ENCODE data around the gene PHF23. TPM values are rescaled to one million over a fixed set of nuclear protein-coding genes. Genes with fewer than 3 reads are reported as not detected.
A peak's percentile ranks its signal among the peaks of the same experiment; 100 is the strongest.

PHF23 gene
- total RNA-seq, 1 experiment from 2014 or later, result 110 TPM

GRCh38 chr17:7261379-7262191 lies 22.3 kb upstream of the PHF23 start:
- TF ChIP-seq, protein P1, sequence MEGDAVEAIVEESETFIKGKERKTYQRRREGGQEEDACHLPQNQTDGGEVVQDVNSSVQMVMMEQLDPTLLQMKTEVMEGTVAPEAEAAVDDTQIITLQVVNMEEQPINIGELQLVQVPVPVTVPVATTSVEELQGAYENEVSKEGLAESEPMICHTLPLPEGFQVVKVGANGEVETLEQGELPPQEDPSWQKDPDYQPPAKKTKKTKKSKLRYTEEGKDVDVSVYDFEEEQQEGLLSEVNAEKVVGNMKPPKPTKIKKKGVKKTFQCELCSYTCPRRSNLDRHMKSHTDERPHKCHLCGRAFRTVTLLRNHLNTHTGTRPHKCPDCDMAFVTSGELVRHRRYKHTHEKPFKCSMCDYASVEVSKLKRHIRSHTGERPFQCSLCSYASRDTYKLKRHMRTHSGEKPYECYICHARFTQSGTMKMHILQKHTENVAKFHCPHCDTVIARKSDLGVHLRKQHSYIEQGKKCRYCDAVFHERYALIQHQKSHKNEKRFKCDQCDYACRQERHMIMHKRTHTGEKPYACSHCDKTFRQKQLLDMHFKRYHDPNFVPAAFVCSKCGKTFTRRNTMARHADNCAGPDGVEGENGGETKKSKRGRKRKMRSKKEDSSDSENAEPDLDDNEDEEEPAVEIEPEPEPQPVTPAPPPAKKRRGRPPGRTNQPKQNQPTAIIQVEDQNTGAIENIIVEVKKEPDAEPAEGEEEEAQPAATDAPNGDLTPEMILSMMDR (conservative IDR thresholded peaks at IDR 0.05), result no peak
- no peak overlapping the region for H2BK15ac ChIP-seq (ENCODE audit: low read depth, low read length)
- peak overlapping the region; percentile 98 for H3K14ac ChIP-seq (ENCODE audit: insufficient read depth, low read length)
- peak overlapping the region; percentile 25 for H4K8ac ChIP-seq (replicated peaks; ENCODE audit: insufficient read length, low read depth, low read length)
- peak overlapping the region; percentile 39 for H2BK120ac ChIP-seq (ENCODE audit: low read depth, low read length, poor library complexity, severe bottlenecking)
- H3K4ac ChIP-seq (ENCODE audit: low read depth, low read length), result peak overlapping the region; percentile 91; the same call in 1 of the 2 replicates
- H3K9ac ChIP-seq (ENCODE audit: extremely low read depth, insufficient read length, low read length), result peak overlapping the region; percentile 95
- Mint-ChIP-seq H3K4me3 (peak overlapping the region; percentile 86 to 93), H3K27me3 (ENCODE audit: low read depth) (peaks cover 2% of the 10 kb centered on the region), H3K36me3 (ENCODE audit: insufficient read depth in 1 of 3, low read depth in 3 of 3) (peaks cover 7 to 38% (median 31%) of the 10 kb centered on the region in 3 experiments), H3K4me1 (peaks cover 29 to 44% of the 10 kb centered on the region in 2 experiments), H3K27ac (peak overlapping the region; percentile 94 to 99 (median 96)), H3K9me3 (peaks cover 0 to 4% of the 10 kb centered on the region in 2 experiments; a peak in 1 of 5 replicates)
- no peak overlapping the region for H3K23ac ChIP-seq (ENCODE audit: insufficient read length, low read depth, low read length)
- peak overlapping the region; percentile 98 for H3K18ac ChIP-seq (ENCODE audit: insufficient read length, low read depth, low read length)
- no peaks in the 10 kb centered on the region for H4K20me1 ChIP-seq (ENCODE audit: control insufficient read depth, insufficient read depth, insufficient read length)
- H2BK12ac ChIP-seq (ENCODE audit: insufficient read length, low read depth, low read length), result peak overlapping the region; percentile 84
- H4K91ac ChIP-seq (ENCODE audit: insufficient read length, low read depth, low read length), result peak overlapping the region; percentile 95
- no peaks in the 10 kb centered on the region for H3K9me3 ChIP-seq (ENCODE audit: control insufficient read depth, low read depth, low read length)
- no peaks in the 10 kb centered on the region for H3K79me1 ChIP-seq (ENCODE audit: insufficient read depth, low read depth, low read length, poor library complexity, severe bottlenecking)
- no peak overlapping the region for H2AFZ ChIP-seq (ENCODE audit: low read length)
- H4K5ac ChIP-seq (ENCODE audit: insufficient read length, low read depth, low read length), result peak overlapping the region; percentile 37
- no peak overlapping the region for H3T11ph ChIP-seq (ENCODE audit: low read length)
- H3K79me2 ChIP-seq (ENCODE audit: insufficient read depth, low read length), result peaks cover 8% of the 10 kb centered on the region; the same call in 1 of the 2 replicates
- DNase-seq, result no peak
- H3K27me3 ChIP-seq (ENCODE audit: insufficient read depth, low read length), result no peaks in the 10 kb centered on the region
- peaks cover 25% of the 10 kb centered on the region for H3K23me2 ChIP-seq (ENCODE audit: insufficient read length, low read depth, low read length, poor library complexity, severe bottlenecking)
- WGBS (ENCODE audit: extremely low coverage, insufficient read length, low lambda C conversion rate), result no CpG with 5 or more reads among the region's 71 CpGs
- peak overlapping the region; percentile 31 for H2BK5ac ChIP-seq (ENCODE audit: insufficient read length, low read length)
- no peak overlapping the region for H2BK20ac ChIP-seq (ENCODE audit: low read depth, low read length, poor library complexity, severe bottlenecking)
- peak overlapping the region; percentile 55 for H3K27ac ChIP-seq (ENCODE audit: insufficient read length, low read depth, low read length)
- peaks cover 4% of the 10 kb centered on the region; the same call in 1 of the 2 replicates for H3K4me1 ChIP-seq (ENCODE audit: insufficient read depth, low read length)
- H2AK5ac ChIP-seq (ENCODE audit: insufficient read length, low read length), result no peak overlapping the region
- no peak overlapping the region for H3K56ac ChIP-seq (ENCODE audit: insufficient read length, low read depth, low read length)
- peak overlapping the region; percentile 76 for H3K4me2 ChIP-seq (ENCODE audit: insufficient read depth, insufficient read length, low read length)
